BE2C (cell line): ENCODE data around the gene TTC12.

Experiments
- DNase-seq: peaks from one replicate; pipeline ENCODE4 v3.0.0-alpha.2; 2020
- H3K27me3 ChIP-seq: fragments of 250-450 bp; sonication (Bioruptor Pico); 2 replicates; pipeline ENCODE4 v1.5.1; 2020; ENCODE audit warnings: mild to moderate bottlenecking
- H3K36me3 ChIP-seq: fragments of 250-450 bp; sonication (Bioruptor Pico); 2 replicates; pipeline ENCODE4 v1.5.1; 2020; ENCODE audit warnings: mild to moderate bottlenecking
- H3K4me1 ChIP-seq: fragments of 250-450 bp; sonication (Bioruptor Pico); 2 replicates; pipeline ENCODE4 v1.5.1; 2020
- H3K4me3 ChIP-seq: 2 replicates; pipeline ENCODE4 v1.5.1; 2011; ENCODE audit warnings: low read depth, low read length
- H3K9me3 ChIP-seq: fragments of 250-450 bp; sonication (Bioruptor Pico); 2 replicates; pipeline ENCODE4 v1.5.1; 2020
- TF ChIP-seq, protein P1 (sequence below): IDR thresholded peaks from 2 replicates; pipeline ENCODE4 v1.5.1; 2012; ENCODE audit warnings: mild to moderate bottlenecking, low read depth, low read length

TTC12 gene

DNA sequence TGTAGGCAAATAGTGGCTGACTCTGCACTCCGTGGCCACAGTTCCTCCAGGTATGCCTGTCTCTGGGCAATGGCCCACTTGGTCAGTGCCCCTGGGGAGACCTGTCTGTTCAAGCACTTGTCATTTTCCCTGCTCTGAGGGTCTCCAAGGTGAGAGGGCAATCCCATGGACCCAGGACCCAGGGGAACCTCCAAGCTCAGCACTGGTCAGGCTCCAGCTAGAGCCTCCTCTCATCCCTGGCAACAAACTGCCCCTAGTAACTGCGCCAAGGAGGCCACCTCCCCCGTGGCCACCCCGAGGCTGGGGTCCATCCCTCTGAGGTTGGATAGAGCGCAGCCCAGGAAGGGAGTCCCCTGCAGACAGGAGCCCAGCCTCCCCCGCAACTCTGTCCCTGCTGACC, 72.5 kb downstream of the TTC12 start:
- Histone ChIP-seq H3K27me3 (no peaks in the 10 kb centered on the region), H3K36me3 (no peaks in the 10 kb centered on the region), H3K4me1 (no peaks in the 10 kb centered on the region), H3K9me3 (no peaks in the 10 kb centered on the region; the same call in 1 of the 2 replicates), H3K4me3 (no peak overlapping the region)
- DNase-seq: no peak
- TF ChIP-seq, protein P1, sequence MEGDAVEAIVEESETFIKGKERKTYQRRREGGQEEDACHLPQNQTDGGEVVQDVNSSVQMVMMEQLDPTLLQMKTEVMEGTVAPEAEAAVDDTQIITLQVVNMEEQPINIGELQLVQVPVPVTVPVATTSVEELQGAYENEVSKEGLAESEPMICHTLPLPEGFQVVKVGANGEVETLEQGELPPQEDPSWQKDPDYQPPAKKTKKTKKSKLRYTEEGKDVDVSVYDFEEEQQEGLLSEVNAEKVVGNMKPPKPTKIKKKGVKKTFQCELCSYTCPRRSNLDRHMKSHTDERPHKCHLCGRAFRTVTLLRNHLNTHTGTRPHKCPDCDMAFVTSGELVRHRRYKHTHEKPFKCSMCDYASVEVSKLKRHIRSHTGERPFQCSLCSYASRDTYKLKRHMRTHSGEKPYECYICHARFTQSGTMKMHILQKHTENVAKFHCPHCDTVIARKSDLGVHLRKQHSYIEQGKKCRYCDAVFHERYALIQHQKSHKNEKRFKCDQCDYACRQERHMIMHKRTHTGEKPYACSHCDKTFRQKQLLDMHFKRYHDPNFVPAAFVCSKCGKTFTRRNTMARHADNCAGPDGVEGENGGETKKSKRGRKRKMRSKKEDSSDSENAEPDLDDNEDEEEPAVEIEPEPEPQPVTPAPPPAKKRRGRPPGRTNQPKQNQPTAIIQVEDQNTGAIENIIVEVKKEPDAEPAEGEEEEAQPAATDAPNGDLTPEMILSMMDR: no peak

GRCh38 chr11:113387605-113388211, 73.3 kb downstream of the TTC12 start, which contains the start of gene ANKK1:
Gene ANKK1 (plus strand): TSS chr11:113387779. CDS start chr11:113387885, 106 bp downstream.
- Histone ChIP-seq H3K36me3 (no peaks in the 10 kb centered on the region), H3K27me3 (no peaks in the 10 kb centered on the region), H3K9me3 (no peaks in the 10 kb centered on the region; the same call in 1 of the 2 replicates), H3K4me1 (no peaks in the 10 kb centered on the region), H3K4me3 (no peak within 1 kb of the TSS)
- TF ChIP-seq, protein P1: no peak
- DNase-seq: no peak

DNA sequence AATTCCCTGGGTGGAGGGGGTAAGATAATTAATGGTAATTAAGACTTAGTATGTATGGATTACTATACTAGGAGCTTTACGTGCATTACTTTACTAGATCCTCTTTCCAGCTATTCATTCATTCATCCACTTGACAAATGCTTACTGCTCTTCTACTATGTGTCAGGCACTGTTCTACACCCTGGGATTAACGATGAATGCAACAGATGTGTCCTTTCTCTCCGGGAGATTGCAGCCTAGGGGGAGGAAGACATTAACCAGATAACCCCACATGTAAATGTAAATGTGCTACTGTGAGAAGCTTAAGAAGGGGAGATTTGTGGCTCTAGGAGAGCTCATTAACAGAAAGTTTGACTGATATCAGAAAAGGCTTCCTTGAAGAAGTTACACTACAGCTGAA, 74.9 kb downstream of the TTC12 start:
- Histone ChIP-seq H3K9me3 (no peaks in the 10 kb centered on the region; the same call in 1 of the 2 replicates), H3K27me3 (no peaks in the 10 kb centered on the region), H3K4me3 (no peak overlapping the region), H3K4me1 (no peaks in the 10 kb centered on the region), H3K36me3 (no peaks in the 10 kb centered on the region)
- TF ChIP-seq, protein P1: no peak
- DNase-seq: no peak

GRCh38 chr11:113392236-113392921, 78.0 kb downstream of the TTC12 start:
- Histone ChIP-seq H3K27me3 (no peaks in the 10 kb centered on the region), H3K9me3 (no peaks in the 10 kb centered on the region; the same call in 1 of the 2 replicates), H3K4me1 (no peaks in the 10 kb centered on the region), H3K36me3 (no peaks in the 10 kb centered on the region), H3K4me3 (no peak overlapping the region)
- no peak for DNase-seq
- TF ChIP-seq, protein P1: no peak

DNA sequence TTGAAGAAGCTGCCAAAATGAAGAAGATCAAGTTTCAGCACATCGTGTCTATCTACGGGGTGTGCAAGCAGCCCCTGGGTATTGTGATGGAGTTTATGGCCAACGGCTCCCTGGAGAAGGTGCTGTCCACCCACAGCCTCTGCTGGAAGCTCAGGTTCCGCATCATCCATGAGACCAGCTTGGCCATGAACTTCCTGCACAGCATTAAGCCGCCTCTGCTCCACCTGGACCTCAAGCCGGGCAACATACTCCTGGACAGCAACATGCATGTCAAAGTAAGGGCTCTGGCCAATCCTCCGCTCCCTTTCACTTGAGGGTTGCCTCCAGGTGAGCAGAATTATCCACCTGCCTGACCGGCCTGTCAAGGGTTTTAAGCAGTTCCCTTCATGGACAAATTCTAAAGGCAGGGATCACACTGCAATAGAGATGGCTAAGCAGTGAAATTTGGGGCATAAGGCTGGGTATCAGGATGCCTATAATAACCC, 79.2 kb downstream of the TTC12 start:
- Histone ChIP-seq H3K27me3 (no peaks in the 10 kb centered on the region), H3K4me3 (no peak overlapping the region), H3K4me1 (no peaks in the 10 kb centered on the region), H3K36me3 (no peaks in the 10 kb centered on the region), H3K9me3 (no peaks in the 10 kb centered on the region; the same call in 1 of the 2 replicates)
- DNase-seq: no peak
- TF ChIP-seq, protein P1: no peak

DNA sequence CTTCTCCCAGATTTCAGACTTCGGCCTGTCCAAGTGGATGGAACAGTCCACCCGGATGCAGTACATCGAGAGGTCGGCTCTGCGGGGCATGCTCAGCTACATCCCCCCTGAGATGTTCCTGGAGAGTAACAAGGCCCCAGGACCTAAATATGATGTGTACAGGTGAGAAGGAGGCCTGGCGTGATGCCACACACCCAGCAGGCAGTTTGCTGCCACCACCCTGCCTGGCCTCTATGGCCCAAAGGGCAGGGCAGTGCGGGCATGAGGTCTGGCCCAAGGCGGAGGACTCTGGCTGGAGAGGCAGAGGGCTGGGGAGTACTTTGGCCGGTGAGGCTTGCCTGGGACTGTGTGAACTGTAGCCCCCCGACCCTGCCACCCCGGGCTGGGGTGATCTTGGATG, 80.5 kb downstream of the TTC12 start:
- no peaks in the 10 kb centered on the region for H3K4me1 ChIP-seq
- H3K9me3 ChIP-seq: no peaks in the 10 kb centered on the region; the same call in 1 of the 2 replicates
- no peaks in the 10 kb centered on the region for H3K27me3 ChIP-seq
- no peaks in the 10 kb centered on the region for H3K36me3 ChIP-seq
- TF ChIP-seq, protein P1: no peak
- no peak for DNase-seq
- H3K4me3 ChIP-seq: no peak overlapping the region
